Liver (tissue), 3 donors: ENCODE measurements around the gene TMEM222.

Source experiments
- CTCF ChIP-seq: fragments of 150-350 bp; IDR thresholded peaks from 2 replicates; pipeline ENCODE4 v1.5.1; 2017; ENCODE audit warnings: improper control_type of control experiment, low read depth, low read length; ENCODE audit not compliant: missing input control
- EGR1 ChIP-seq, 2 donors: IDR thresholded peaks; 2 replicates each; pipeline ENCODE4 v1.6.1; 2016 to 2018; ENCODE audit warnings: antibody characterized with exemption in 2 of 2, low read depth in 2 of 2
- RAD21 ChIP-seq, 2 donors: IDR thresholded peaks; 2 replicates each; pipeline ENCODE4 v1.6.1; 2016; ENCODE audit warnings: antibody characterized with exemption in 2 of 2, mild to moderate bottlenecking in 2 of 2
- SP1 ChIP-seq: IDR thresholded peaks from 2 replicates; pipeline ENCODE4 v1.6.1; 2018; ENCODE audit warnings: antibody characterized with exemption, mild to moderate bottlenecking
- donor health status: healthy.
- donor health status: healthy.

GRCh38 chr1:27331426-27331825 is 9.5 kb downstream of the TMEM222 start:
- no peak for TF ChIP-seq RAD21 (IDR thresholded peaks at IDR 0.05)
- TF ChIP-seq CTCF: no peak
- TF ChIP-seq EGR1 (IDR thresholded peaks at IDR 0.05; ENCODE audit: low read depth in 2 of 2): no peak
- no peak for TF ChIP-seq SP1
